Activated T-cell treated with anti-CD3 and anti-CD28 coated beads for 4 hours (primary cell): ENCODE results near the gene SLC25A28.

Experiments
- DNase-seq: peaks from one replicate; pipeline ENCODE4 v3.0.0-alpha.2; 2020

SLC25A28 gene

DNA sequence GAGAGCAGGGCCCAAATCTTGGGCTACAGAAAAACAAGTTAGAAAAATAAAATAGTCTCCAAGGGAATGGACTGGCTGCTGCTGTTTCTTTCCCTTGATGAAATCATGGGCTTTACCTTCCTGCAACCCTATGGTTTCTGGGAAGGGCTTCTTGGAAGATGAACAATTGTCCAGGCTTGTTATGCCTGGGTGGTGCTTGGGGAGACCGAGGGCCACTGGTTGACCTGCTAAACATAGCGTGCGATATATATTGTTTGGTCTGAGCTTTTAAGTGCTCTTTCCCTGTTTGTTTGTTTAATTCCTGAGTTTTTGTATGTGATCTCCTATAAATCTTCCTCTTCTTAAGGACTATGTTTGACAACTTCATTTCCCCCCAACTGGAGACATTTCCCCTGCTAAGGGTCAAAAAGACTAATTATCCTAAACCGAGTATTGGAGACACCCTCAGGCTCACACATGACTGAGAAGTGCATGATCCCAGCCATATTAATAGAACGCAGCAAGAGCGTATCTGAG is 37.9 kb downstream of the SLC25A28 start:
- DNase-seq, result no peak

GRCh38 chr10:99579971-99580370 is 40.3 kb downstream of the SLC25A28 start:
- DNase-seq, result no peak

GRCh38 chr10:99573790-99574189 is 46.4 kb downstream of the SLC25A28 start:
- DNase-seq, result no peak

GRCh38 chr10:99571816-99572215 is 48.4 kb downstream of the SLC25A28 start:
- no peak for DNase-seq

DNA sequence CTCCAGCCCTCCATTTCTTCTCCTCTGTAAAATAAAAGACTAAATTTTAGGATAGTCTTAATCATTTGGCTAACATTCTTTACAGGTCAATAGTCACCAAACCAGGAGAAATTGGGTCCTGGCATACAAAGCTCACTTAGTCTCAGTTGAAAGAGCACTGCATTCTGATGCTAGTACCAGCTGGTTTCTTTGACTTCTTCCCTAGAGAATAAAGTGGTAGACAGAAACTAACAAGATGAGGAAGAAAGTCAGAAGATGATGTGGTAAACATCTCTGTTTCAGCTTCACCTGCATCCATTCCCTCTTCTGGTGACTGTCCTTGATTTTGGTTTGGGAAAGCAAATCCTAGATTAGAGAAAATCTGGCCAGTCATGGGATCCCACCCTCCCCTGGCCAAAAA is 50.3 kb downstream of the SLC25A28 start:
- no peak for DNase-seq

GRCh38 chr10:99569253-99569939 is 50.8 kb downstream of the SLC25A28 start:
- no peak for DNase-seq

- DNase-seq, result no peak
These were observed 55.1 kb downstream of the SLC25A28 start for GRCh38 chr10:99565166-99565565.

DNA sequence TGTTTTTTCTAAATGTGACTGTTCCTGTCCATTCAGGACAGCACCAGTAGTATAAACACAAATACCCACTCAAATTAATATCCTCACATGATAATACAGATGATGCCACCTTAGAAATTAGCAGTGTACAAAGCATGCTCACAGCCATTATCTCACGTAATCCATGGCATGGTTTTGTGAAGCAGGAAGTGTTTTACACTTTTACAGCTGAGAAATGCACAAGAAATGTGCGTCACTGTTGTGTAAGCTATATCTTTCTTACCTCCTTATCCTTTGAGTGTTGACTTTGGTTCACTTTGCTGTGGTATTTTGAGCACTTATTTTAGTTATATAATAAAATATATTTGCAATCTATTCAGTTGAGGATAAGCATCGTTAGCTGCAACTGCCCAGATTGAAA is 55.9 kb downstream of the SLC25A28 start:
- DNase-seq, result no peak

DNA sequence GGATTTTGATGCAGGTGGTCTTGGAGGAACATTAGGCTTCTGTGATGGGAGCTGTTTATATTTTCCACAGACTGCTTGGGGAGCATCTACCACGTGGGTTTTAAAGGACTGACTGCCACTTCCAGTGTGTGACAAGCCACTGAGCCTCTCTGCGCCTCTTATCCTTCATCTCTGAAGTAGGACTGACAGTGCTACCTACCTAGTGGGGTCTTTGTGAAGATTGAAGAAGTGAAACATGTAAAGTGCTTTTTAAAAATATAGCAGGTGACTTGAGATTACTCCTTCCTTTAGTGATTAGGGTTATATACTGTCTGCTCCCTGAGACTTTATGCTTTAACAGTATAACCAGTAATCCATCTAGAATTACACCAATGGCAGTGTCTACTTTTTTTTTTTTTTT is 57.6 kb downstream of the SLC25A28 start:
- no peak for DNase-seq
